NCI-H524 treated with DMSO at 0.1 percent for 48 hours (cell line): ENCODE measurements around the gene RNPS1.

Experiments
- DNase-seq: peaks from one replicate; lab custom pipeline; 2025; lab: John Stamatoyannopoulos, UW

The RNPS1 gene, protein sequence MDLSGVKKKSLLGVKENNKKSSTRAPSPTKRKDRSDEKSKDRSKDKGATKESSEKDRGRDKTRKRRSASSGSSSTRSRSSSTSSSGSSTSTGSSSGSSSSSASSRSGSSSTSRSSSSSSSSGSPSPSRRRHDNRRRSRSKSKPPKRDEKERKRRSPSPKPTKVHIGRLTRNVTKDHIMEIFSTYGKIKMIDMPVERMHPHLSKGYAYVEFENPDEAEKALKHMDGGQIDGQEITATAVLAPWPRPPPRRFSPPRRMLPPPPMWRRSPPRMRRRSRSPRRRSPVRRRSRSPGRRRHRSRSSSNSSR

DNA sequence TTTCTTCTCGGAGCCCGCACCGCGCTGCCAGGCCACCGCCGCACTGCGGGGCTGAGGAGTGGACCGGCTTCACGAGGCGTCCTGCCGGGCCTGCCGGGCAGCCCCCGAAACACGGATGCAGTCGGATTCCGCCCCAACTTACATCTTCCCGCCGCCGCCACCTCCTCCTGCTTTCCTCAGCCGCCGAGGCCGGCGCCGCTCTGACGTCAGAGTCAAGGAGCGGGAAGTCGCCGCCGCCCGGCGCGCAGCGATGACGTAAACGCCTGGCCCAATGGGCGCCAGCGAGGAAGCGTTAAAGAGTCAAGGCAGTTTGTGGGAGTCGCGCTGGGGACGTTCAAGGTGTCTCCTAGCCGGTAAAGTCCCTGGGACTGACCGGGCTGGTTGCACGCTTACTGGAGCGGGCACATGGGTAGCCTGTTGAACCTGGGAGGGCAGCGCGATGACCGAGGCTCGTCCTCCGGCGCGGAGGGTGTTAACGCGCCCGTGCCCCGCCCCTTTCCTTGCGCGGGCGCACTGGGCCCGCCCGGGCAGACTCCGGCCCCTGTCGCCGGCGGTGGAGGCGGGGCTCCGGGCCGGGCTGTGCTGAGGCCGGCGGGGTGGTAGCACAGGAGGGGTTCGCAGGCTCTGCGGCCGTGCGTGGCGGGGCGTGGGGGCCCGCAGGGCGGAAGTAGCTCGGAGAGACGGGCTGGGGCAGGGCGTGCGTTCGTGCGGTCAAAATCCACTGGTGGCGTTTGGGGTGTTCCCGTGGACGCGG, at the start of gene RNPS1:
RNPS1 (minus strand) TSS at position 214 of the 754 bp plus-strand sequence. CDS start 3,483 bp downstream, outside the sequence.
- DNase-seq = peak; percentile 66

DNA sequence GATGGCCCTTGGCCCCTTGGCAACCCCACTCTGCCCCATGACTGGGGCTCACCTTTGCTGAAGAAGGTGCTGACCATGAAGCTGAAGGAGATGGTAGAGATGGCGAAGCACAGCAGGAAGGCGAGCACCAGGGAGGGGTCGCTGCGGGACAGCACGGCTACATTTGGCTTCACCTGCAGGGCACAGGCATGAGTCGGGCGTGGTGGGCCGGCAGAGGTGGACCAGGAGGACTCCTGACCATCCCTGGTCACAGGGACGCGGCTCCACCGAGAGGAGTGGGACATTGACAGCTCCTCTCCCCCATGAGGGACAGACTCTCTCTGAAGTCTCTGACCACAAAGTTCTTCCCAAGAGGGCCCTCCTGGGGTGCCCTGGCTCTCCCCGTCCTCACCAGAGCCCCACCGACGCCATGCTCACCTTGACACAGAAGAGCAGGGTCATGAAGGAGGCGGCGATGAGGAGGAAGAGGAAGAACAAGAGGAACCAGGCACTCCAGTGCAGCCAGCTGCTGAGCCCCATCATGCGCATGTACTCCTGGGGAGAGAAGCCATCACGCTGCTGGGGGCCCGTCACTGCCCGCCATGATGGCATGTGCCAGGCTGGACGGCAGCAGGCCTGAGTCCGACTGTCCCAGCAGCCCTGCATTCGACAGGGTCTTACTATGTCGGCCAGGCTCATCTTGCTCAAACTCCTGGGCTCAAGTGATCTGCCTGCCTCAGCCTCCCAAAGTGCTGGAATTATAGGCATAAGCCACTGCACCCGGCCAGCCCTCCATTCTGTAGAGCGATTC, 49.5 kb upstream of the RNPS1 start:
- no peak for DNase-seq

DNA sequence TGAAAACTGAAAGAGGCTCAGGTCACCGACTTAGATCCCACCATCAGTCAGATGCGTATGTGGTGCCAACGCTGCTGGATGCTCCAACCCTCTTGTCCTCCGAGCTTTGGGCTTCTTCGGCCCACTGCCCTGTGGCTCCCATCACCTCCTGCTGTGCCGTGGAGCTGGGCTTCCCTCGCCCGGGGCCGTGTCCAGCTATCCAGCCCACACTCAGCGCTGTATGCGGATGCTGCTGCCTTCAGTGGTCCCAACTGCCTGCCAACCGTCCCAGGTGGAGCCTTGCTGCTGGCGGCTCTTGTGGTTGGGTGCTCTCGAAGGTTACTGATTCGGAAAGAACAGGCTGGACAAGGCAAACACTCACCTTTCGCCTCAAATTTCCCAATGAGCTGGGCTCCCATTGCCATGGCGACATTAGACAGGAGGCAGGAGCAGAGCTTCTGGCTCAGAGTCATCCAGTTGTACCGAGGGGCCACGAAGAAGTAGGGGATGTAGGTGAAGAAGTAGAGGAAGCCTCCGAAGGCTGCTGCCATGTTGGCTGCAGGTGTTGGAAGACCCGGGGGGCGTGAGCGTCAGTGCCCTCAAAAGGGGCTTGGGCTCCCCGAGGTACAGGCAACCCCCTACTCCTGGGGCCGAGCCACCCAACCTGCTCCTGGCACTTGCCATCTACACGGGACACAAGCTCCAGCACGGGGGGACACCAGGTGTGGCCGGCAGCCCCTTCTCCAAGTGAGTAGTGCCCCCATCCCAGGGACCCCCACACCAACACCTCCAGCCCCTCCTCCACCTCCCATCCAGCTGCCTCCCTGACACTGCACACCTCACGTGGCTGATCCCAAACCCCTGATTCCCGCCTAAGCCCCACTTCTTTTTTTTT, 40.4 kb upstream of the RNPS1 start:
- no peak for DNase-seq

DNA sequence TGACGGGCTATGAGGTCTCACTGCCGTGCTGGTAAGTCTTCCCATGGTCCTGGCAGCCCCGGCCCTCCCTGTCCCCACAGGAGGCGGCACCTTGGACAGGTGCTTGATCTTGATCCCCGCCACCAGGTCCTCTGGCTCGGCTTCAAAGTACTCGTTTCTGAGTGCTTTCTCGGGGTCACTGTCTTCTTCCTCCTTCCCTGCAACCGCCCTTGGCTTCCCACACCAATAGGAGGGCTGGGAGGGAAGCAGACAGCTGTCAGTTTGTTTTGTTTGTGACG, 31.9 kb upstream of the RNPS1 start:
- no peak for DNase-seq

DNA sequence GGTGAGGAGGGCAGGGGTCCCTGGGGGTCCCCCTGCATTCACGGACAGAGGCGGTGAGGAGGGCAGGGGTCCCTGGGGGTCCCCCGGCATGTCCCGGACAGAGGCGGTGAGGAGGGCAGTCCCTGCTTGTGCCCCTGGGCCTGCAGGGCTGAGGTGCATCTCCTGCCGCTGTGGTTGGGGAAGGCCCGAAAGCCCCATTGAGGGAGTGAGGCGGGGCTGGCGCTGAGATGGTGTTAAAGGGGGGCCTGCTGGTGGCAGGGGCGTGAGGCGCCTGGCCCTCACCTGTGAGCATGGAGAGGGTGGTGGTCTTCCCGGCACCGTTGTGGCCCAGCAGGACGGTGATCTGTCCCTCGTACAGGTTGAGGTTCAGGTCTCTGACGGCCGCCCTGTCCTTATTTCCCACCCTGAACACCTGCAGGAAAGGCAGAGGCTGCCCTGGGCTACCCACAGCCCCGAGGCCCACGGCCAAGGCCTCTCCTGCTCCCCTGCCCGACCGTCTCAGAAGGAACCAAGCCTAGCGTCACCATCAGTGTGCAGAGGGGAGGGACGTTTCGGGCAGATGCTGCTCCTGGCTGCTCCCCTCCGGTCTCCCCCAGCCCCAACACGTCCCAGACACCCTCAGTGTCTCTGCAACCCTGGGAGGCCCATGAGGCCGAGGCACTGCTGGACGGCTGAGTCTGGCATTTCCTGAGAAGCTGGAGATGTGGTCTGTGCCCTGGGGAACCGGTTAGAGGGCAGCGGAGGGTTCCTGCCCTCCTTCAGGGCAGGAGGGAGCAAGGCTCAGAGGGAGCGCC, 31.4 kb upstream of the RNPS1 start:
- no peak for DNase-seq

DNA sequence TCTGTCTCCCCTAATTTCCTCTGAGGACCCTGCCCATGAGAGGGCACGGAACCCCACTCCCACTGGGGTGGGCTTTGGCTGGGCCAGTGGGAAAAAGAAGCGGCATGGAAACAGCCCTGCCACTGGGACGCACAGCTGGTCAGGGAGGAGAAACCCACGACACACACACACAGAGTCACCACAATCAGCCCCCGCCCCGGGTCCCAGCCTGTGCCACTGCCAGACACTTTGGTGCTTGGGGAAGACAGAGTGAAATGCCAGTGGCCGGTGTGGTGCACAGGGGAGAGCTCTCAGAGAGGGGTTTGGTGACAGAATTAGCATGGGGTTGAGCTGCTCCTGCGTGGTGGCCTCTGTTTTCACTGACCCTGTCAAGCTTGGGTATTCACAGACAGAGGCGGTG, 30.7 kb upstream of the RNPS1 start:
- DNase-seq = no peak

DNA sequence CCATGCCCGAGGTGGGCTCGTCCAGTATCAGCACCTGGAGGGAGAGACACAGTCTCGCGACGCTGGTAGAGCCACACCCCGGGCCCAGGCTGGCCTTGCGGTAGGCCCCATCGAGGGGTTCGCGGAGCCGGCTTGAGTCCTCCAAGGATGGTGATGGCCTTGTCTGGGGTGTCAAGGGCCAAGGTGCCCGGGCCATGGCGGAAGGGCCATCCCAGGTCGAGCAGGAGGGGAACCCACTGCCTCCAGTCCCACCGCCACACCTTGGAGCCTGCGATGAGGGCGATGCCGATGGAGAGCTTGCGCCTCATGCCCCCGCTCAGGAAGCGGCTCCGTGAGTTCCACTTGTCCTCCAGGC, 29.6 kb upstream of the RNPS1 start:
- no peak for DNase-seq

DNA sequence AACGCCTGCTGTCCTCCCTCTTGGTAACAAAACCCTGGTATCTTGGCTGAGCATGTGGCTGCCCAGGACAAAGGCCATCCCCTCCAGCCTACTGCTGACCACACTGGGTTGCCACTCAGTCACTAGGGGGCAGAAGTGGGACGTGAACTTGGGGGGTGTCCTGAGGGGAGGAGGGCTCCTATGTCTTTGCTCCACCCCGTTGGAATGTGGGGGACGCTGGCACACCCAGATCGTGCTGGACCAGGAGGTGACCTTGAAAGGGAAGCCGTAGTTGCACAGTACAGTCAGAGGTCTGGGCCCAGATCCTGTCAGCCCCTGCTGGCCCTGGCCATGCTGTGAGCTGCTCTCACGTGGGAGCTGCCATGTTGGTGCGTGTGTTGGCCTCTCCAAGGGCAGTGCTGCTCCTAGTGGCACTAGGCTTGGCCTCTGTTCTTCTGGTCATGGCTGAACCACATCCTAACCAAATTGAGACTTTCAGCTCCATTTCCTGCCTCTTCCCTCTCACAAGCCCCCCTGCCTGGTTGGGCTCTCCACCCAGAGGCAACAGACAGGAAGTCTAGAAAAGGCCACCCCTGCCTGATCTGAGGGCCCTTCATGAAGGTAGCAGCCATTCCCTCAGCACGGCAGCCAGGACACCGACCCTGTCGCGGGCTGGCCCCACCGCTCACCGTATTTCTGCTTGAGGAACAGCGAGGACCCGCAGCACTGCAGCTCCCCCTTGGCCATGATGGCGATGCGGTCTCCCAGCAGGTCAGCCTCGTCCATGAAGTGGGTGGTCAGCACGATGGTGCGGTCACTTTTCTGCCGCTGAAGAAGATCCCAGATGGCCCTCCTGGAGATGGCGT, 29.0 kb upstream of the RNPS1 start:
- no peak for DNase-seq

DNA sequence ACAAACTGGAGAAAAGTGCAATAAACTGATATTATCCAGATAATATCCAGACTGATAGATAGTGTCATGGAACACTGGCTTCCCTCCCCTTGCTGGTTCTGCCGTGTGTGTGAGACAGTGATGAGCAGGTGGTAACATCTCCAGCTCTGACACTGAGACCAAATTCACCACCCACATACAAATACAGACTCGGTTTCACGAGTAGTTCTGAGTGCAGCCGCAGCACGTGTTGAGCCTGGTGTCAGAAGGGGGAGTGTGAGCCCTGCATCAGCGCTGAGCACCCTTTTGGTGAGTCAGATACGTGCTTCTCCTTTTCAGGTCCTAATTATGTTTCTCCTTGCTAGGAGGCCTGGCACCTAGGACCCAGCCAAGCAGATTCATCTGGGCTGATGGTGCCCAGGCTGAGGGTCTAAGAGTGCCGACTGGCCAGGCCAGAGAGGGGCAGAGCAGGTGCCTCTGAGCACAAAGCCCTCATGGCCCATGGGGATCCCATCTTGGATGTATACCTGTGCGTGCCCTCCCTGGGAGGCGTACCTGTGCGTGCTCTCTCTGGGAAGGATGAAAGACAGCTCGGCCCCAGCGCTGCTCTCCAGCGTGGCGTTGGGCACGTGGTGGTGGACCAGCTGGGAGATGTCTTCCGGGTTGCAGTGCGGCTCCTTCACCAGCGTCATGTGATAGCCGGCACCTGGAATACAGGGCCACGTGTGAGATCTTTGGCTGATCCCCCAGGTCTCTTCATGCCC, 27.3 kb upstream of the RNPS1 start:
- DNase-seq = no peak

DNA sequence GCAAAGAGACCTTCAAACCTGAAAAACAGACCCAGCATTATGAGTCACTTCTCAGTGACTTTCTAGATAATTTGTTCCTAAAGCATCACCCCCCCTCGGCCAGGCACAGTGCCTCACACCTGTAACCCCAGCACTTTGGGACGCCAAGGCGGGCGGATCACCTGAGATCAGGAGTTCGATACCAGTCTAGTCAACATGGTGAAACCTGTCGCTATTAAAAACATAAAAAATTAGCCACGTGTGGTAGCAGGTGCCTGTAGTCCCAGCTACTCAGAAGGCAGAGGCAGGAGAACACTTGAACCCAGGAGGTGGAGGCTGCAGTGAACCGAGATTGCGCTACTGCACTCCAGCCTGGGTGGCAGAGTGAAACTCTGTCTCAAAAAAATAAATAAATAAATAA, 24.3 kb upstream of the RNPS1 start:
- no peak for DNase-seq

DNA sequence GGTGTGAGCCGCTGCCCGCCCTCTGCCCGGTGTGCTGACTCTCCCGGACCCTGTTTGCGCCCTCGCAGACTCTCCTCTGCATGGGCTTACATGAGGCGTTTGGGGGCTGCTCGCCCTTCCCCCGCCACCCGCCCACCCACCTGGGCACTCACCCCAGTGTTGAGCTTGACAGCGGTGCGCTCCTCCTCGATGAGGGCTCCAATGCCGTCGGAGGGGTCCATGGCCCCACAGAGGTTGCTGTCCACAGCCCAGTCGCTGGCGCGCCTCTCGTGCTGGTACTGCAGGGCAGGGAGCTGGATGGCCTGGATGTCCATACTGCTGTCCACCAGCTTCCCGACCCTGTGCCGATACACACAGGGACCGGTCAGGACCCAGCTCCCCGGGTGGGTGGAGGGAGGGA, 21.4 kb upstream of the RNPS1 start:
- DNase-seq = no peak

DNA sequence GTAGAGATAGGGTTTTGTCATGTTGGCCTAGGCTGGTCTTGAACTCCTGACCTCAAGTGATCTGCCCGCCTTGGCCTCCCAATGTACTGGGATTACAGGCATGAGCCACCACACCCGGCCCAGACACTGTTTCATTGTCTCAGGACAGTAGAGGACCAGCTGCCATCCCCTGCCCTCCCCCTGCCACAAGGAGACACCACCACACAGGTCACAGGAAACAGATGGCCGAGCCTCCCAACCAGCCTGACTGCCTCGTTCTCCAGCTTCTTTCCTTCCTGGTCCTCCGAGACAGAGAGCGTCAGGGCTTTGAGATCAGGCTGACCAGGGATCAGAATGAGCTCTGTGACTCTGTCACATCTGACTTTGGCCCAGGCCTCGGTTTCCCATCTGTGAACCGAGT, 20.8 kb upstream of the RNPS1 start:
- DNase-seq = peak; percentile 33

DNA sequence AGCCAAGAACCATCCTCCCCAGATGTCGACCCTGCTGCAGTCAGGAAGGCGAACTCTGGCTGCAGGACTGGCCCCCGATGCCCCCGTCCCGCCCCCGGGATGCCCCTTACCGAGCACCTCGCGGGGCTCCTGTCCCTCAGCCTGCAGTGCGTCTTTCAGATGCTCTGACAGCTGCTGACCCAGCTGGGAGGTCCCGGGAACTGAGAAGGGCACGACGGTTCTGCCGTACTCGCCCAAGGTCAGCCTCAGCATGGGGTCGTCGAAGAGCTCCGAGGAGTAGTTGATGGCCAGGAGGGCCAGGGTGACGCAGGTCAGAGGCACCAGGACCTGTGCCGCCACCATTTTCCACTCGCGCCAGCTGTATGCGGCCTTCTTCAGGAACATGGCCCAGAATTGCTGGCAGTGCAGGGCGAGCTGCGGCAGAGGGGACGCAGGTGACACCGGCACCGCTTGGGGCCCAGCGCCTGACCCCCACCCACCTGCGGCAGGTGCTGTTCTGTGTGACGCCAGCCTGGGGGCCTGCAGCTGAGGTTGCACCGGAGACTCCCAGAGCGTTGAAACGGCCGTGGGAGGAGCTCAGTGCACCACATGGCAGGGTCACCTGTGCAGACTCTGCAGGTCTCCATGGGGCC, 20.1 kb upstream of the RNPS1 start:
- no peak for DNase-seq

DNA sequence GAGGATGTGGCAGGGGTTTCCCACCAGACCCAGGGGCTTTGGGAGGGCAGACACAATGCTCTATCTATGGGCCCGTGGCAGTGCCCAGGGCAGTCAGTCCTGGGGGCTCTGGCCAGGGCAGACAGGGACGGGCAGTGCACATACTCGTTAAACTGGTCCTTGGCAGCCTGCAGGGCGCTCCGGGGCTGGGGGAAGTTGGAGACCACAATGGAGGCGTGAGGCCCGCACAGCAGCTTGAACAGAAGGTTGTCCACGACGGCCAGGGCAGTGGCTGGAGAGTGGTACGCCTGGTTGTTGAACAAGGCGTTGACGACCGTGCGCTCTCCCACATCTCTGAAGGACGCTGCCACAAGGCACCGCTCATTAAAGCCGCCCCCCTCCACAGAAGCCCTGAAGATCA, 18.6 kb upstream of the RNPS1 start:
- DNase-seq = no peak

DNA sequence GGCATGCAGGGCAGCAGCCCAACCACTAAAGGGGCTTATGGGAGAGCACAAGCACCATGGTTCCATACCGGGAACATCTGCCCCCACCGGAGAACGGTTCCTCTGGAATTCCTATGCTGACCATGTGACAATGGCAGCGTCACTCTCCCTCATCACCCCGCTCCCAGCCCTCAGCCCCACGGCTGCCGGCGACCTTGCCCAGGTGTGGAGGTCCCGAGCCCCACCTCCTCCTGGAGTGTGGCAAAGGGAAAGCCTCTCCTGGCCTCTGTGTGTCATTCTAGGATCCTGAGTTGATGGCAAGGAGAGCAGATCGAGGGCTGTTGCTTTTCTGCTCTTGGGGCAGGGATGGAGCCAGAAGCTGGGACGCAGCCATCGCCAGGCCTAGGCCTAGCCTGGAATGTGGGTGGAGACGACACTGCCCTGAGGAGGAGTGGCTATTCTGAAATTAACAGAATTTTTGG, 17.8 kb upstream of the RNPS1 start:
- DNase-seq = no peak

DNA sequence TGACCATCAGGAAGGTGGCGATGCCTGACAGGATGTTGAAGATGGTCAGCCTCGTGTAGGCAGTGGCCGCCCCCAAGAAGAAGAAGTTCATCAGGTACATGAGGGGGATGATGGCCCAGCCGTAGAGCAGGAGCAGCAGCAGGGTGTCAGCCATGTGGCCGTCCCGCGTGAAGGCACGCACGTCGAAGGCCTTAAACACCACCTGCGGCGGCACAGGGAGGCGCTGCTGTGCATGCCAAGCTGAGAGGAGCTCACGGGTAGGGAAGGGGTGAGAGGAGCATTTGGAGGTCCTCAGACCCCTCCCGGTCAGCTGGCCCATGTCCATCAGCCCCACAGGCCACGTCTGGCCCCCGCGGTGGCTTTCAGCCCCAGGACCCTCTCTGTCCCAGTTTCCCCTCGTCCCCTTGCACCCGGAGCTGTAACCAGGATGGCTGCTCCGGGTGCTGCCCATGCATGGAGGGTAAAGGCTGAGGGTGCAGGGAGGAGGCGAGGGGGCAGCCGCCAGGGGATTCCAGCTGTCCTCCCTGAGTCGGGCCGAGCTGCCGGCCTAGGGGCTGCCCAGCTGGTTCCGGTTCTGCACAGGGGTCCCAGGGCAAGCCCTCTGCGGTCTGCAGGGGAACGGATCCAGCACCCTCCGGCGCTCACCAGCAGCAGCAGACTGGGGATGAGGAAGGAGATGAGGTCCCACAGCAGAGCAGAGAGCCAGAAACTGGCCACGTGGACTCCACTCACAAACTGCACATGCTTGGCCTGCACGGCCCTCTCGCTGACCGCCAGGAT, 17.1 kb upstream of the RNPS1 start:
- DNase-seq = no peak

DNA sequence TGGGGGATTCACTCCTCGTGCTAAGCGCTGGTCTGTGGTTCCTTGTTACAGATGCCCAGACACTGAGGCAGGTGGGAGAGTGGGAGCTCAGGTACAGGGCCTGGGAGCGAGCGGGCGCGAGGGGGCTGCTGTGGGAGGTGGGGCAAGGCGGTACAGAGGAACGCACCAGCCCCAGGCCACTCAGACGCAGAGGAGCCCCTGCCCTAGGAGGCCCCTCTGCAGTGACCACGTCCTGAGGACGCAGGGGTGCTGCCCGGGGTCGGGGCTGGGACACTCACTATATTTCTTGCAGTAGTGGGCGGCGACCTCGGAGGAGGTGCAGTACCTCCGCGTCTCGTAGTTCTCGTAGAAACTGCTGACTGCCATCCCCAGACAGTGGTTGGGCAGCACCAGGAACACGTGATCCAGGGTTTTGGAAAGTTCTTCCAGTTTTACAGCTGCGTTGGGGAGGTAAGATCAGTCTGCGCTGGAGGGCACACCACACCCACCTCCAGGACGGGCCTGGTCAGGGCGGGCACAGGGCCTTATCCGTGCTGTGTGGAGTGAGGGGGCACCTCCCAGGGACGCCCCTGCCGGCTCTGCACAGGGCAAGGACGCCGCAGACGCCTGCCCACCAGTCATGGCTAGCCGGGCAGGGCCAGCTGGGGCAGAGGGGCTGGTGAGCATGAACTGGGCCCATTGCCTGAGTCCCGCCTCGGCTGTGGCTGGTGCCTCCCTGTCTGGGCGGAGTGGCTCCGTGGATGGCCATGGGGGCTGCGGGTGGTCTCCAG, 16.3 kb upstream of the RNPS1 start:
- DNase-seq = no peak
